ENCODE measurements around the gene FLNA.

- no peak for TF ChIP-seq ZNF274 (IDR thresholded peaks at IDR 0.05; ENCODE audit: low read depth, low read length)
- no peak for TF ChIP-seq YY1 (IDR thresholded peaks at IDR 0.05; ENCODE audit: insufficient read depth, insufficient read length)
- no peak for TF ChIP-seq SUZ12 (IDR thresholded peaks at IDR 0.05; ENCODE audit: extremely low read depth, insufficient read depth, insufficient read length)
Measured at GRCh38 chrX:154325541-154325940, 48.9 kb downstream of the FLNA start.
